IPS-11a (cell line): ENCODE measurements around the gene VSX2.

Experiments
- H3K4me3 ChIP-seq: one replicate; pipeline ENCODE4 v1.5.1; 2013; ENCODE audit warnings: low read depth, low read length, control low read depth

VSX2 gene

DNA sequence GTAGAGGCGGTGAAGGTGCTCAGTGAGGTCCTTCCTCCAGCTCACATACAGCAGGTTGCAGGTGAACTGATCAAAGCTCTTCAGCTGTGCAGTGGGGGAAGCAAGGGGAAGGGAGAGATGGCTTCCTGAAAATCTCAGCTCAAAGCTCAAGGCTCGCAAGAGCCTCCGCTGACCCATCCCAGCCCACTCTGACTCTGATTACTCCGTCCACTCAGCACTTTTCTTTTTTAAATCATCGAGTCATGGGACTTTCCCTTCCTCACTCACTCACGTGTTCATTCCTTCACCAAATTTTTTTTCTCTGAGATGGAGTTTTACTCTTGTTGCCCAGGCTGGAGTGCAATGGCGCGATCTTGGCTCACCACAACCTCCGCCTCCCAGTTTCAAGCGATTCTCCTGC is 58.7 kb downstream of the VSX2 start:
- H3K4me3 ChIP-seq = no peak overlapping the region

DNA sequence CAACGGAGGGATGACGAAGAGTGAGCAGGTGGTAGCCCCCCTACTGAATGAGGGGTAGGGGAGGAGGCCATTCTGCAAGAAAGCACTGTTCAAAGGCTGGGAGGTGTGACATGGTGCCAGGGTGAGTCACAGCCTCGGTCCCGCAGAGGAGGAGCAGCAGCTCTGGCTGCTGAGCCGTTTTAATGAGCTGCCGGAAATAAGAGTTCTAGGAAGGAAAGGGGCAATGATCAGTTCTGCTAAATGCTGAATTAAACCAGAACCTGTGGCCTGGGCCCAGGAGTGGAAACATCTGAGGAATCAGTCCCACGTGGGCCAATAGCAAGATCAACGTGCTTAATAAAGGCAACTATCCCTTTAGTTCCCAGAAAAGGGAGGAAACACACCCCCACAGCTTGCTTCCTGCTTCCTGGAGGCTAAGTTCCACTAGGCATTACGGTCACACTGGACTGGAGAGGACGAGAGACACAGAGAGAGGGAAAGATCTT is 59.9 kb downstream of the VSX2 start:
- no peak overlapping the region for H3K4me3 ChIP-seq

DNA sequence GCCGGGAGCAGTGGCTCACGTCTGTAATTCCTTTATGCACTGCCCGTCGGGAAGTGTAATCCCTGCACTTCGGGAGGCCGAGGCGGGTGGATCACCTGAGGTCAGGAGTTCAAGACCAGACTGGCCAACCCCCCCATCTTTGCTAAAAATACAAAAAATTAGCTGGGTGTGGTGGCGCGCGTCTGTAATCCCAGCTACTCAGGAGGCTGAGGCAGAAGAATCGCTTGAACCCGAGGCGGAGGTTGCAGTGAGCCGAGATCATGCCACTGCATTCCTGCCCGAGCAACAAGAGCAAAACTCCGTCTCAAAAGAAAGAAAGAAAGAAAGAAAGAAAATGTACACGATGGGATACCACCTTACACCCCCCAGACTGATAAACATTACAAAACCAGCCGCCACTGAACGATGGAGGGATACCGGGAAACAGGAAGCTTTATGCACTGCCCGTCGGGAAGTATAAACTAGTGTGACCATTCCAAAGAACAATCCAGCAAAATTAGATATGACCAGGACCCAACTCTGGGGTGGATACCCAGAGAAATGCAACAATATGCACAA is 62.4 kb downstream of the VSX2 start:
- peak overlapping the region; percentile 82 for H3K4me3 ChIP-seq

GRCh38 chr14:74302152-74302628 is 62.9 kb downstream of the VSX2 start:
- peak overlapping the region; percentile 82 for H3K4me3 ChIP-seq

GRCh38 chr14:74302634-74303569 is 63.7 kb downstream of the VSX2 start, which contains the start of gene ABCD4:
ABCD4 (minus strand) TSS chr14:74302934; CDS start chr14:74302912, 22 bp downstream.
- H3K4me3 ChIP-seq = peak within 1 kb of the TSS; percentile 82

DNA sequence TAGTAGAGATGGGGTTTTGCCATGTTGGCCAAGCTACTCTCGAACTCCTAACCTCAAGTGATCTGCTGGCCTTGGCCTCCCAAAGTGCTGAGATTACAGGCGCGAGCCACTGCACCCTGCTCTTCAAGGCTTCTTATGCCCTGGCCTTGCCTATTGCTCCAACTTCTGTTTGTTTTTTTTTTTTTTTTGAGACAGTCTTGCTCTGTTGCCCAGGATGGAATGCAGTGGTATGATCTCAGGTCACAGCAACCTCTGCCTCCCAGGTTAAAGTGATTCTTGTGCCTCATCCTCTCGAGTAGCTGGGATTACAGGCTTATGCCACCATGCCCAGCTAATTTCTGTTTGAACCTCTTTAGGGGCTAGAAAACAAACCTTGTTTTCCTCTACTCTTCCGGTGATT is 69.4 kb downstream of the VSX2 start:
- H3K4me3 ChIP-seq = no peak overlapping the region

GRCh38 chr14:74309125-74310022 is 70.1 kb downstream of the VSX2 start:
- H3K4me3 ChIP-seq = no peak overlapping the region

GRCh38 chr14:74312161-74312560 is 72.9 kb downstream of the VSX2 start:
- H3K4me3 ChIP-seq = no peak overlapping the region
